ENCODE measurements around the gene CAP2. TPM values are rescaled to one million over a fixed set of nuclear protein-coding genes. Genes with fewer than 3 reads are reported as not detected.

Gene CAP2
- total and polyA plus RNA-seq, 2 experiments from 2014 or later, result 6.7 to 9.1 TPM

- Histone ChIP-seq H3K4me1 (ENCODE audit: insufficient read depth) (no peaks in the 10 kb centered on the region), H3F3A (replicated peaks; ENCODE audit: low read depth) (no peaks in the 10 kb centered on the region), H4K20me1 (replicated peaks; ENCODE audit: insufficient read depth) (no peaks in the 10 kb centered on the region), H2AFZ (no peak overlapping the region), H3K4me2 (no peak overlapping the region), H3K27me3 (ENCODE audit: insufficient read depth) (no peaks in the 10 kb centered on the region), H3K36me3 (ENCODE audit: insufficient read depth) (no peaks in the 10 kb centered on the region), H3K79me2 (replicated peaks; ENCODE audit: insufficient read depth) (no peaks in the 10 kb centered on the region), H3K4me3 (no peak overlapping the region), H3K27ac (ENCODE audit: low read depth) (no peak overlapping the region), H3K9me2 (ENCODE audit: insufficient read depth) (no peaks in the 10 kb centered on the region)
- H3K4me3 Mint-ChIP-seq, result no peak overlapping the region
- peaks cover 5% of the 10 kb centered on the region for H3K27me3 Mint-ChIP-seq (ENCODE audit: insufficient read depth, low read depth, poor library complexity)
- TF ChIP-seq STAT1 (IDR thresholded peaks at IDR 0.05; ENCODE audit: unreplicated experiment) (no peak), POLR2AphosphoS5 (IDR thresholded peaks at IDR 0.05; ENCODE audit: low read depth) (no peak), ZNF114 (CRISPR knock-in tag; IDR thresholded peaks at IDR 0.05) (no peak), JUNB (IDR thresholded peaks at IDR 0.05; ENCODE audit: unreplicated experiment) (no peak), ZNF331 (CRISPR knock-in tag; IDR thresholded peaks at IDR 0.05; ENCODE audit: low read depth) (no peak), REST (IDR thresholded peaks at IDR 0.05; ENCODE audit: unreplicated experiment) (no peak), CTCF (conservative IDR thresholded peaks at IDR 0.05; ENCODE audit: low read depth in 2 of 2) (no peak), EZH2 (IDR thresholded peaks at IDR 0.05; ENCODE audit: low read depth, unreplicated experiment) (no peak), EZH2phosphoT487 (IDR thresholded peaks at IDR 0.05; ENCODE audit: unreplicated experiment) (no peak), CREB1 (CRISPR knock-in tag; IDR thresholded peaks at IDR 0.05; ENCODE audit: low read depth) (no peak), ETS1 (IDR thresholded peaks at IDR 0.05) (no peak), NANOG (IDR thresholded peaks at IDR 0.05; ENCODE audit: borderline replicate concordance) (no peak), ZNF462 (CRISPR knock-in tag; IDR thresholded peaks at IDR 0.05) (no peak)
- H3K27ac Mint-ChIP-seq, result no peak overlapping the region
- H3K9me3 Mint-ChIP-seq, result no peaks in the 10 kb centered on the region; the same call in 2 of the 3 replicates
- no peaks in the 10 kb centered on the region for H3K4me1 Mint-ChIP-seq
- H3K36me3 Mint-ChIP-seq (ENCODE audit: low read depth), result peaks cover 3% of the 10 kb centered on the region; the same call in 1 of the 3 replicates
- DNase-seq (ENCODE audit: low spot score), result no peak
- no peak for ATAC-seq
Measured at GRCh38 chr6:17525637-17526036, 132.2 kb downstream of the CAP2 start.

All from GM23338 (cell line).